Medulla oblongata (tissue), 1 donor: ENCODE data around the gene SNUPN.
"Not testable (repeated sequence)": the region's sequence is repeated elsewhere in the genome, so short reads cannot be mapped to it uniquely, and the experiment has no call there.

Experiments used
- DNase-seq: peaks from one replicate; pipeline ENCODE4 v3.0.0-alpha.2; 2015; ENCODE audit errors: extremely low spot score

SNUPN gene

DNA sequence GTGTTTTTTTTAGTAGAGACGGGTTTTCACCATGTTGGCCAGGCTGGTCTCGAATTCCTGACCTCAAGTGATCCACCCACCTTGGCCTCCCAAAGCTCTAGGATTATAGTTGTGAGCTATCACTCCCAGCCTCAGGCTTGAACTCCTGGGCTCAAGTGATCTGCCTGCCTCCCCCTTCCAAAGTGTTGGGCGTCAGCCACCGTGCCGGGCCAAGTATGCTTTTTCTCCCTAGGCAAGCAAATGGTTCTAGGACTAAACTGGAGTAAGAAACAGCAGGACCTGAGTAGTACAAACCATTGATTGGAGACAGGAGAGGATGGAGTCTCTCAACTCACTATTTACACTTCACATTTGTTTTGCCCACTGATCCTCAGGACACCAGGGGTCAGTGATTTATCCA lies 41.8 kb downstream of the SNUPN start:
- DNase-seq = no peak

DNA sequence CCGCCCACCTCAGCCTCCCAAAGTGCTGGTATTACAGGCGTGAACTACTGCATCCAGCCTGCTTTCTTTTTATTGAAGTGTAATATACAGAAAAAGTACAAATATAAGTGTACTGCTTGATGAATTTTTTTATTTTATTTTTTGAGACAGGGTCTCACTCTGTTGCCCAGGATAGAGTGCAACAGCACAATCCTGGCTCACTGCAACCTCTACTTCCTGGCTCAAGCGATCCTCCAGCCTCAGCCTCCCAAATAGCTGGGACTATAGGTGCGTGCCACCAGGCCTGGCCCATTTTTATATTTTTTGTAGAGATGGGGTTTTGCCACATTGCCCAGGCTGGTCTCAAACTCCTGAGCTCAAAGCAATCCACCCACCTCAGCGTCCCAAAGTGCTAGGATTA lies 42.6 kb downstream of the SNUPN start:
- DNase-seq = not testable (repeated sequence)

DNA sequence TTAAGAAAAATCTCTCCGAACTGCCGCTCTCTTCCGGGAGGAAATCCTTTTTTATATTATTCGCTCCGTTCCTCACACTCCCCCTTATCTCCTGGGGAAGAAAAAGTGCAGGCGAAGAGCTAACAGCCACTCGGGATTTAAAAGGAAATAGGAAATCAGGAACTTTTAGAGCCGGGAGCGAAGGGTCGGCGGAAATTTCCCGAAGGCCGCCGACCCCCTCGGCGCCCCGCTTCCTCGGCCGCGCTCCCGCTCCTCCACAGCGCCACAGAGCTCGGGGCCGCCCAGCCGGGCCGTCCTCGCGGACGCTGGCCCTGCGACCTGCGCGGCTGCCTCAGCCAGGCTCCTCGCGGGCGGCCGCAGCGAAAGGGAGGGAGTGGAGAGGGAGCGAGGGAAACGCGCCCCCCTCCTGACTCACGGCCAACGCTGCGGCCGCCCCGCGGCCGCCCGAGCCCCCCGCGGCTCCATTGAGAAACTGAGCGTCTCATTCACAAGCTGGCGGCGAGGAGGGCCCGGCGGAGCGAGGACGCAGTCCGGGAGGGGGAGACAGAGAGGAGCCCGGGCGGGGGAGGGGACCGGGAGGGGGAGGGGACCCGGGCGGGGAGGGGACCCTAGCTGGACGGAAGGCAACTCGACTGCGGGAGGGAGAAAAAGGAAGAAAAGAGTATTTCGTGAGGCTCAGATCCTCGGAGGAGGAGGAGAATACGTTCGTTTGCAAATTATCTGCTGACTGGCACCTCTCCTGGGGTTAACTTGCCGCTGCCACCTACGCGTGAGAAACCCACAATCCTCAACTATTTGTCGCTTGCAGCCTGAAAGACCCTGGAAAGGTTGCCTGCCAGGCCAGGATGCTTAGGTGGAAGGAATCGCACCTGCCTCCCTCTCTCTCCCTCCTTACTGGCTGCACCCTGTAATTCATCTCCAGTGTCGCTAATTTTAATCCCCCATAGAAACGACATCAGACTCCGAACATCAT lies 46.3 kb downstream of the SNUPN start, which contains the start of gene PTPN9:
PTPN9 (minus strand) TSS at position 368 of the 973 bp plus-strand sequence. CDS start 539 bp downstream, outside the sequence.
- DNase-seq = peak; percentile 83

- DNase-seq = peak; percentile 18
These were observed 47.2 kb downstream of the SNUPN start for GRCh38 chr15:75578173-75578947.

- peak; percentile 45 for DNase-seq
These were observed 47.9 kb downstream of the SNUPN start for GRCh38 chr15:75577401-75578172.

DNA sequence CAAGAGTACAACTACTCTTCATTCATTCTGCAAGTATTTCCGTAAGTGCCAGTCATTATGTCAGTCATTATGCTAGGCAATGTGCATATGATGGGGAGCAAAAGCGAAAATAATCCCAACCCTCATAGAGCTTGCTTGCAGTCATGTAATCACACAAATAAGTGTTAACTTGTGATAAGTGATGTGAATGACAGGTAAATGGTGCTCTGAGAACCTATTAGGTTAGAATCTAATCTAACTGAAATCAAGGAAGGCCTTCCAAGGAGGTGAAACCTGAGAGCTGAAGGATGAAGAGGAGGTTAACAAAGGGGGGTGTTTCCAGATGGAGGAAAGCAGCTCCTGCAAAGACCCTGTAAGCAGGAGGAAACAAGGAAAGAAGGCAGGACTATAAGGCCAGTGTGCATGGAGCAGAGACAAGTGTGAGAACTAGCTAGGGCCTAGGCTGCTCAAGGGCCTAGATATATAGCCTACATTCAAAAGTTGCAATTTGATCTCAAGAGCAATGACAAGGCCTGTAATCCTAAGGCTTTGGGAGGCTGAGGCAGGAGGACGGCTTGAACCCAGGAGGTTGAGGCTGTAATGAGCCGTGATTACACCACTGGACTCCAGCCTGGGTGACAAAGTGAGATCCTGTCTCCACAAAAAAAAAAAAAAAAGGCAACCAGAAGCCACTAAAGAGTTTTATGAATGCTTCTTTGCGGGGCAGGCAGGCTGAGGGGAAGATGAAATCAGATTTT lies 51.7 kb downstream of the SNUPN start:
- no peak for DNase-seq

- DNase-seq = no peak
These were observed 55.2 kb downstream of the SNUPN start for GRCh38 chr15:75570126-75570845.

- DNase-seq = no peak
These were observed 60.2 kb downstream of the SNUPN start for GRCh38 chr15:75565062-75565970.

DNA sequence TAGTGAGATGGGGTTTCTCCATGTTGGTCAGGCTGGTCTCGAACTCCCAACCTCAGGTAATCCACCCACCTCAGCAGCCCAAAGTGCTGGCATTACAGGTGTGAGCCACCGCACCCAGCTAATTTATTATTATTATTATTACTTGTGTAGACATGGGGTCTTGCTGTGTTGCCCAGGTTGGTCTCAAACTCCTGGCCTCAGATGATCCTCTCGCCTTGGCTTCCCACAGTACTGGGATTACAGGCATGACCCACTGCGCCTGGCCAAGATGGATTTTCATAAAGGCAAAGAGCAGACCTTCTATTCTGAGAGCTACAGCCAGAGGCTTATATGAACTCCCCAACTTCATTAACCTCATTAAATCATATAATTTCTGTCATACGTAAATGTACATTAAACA lies 63.6 kb downstream of the SNUPN start:
- DNase-seq = no peak

- DNase-seq = not testable (repeated sequence)
These were observed 66.2 kb downstream of the SNUPN start for GRCh38 chr15:75559360-75559759.

DNA sequence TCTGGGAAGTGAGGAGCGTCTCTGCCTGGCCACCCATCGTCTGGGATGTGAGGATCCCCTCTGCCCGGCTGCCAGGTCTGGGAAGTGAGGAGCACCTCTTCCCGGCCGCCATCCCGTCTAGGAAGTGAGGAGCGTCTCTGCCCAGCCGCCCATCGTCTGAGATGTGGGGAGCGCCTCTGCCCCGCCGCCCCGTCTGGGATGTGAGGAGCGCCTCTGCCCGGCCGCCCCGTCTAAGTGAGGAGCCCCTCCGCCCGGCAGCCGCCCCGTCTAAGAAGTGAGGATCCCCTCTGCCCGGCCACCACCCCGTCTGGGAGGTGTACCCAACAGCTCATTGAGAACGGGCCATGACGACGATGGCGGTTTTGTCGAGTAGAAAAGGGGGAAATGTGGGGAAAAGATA lies 66.6 kb downstream of the SNUPN start:
- not testable (repeated sequence) for DNase-seq

DNA sequence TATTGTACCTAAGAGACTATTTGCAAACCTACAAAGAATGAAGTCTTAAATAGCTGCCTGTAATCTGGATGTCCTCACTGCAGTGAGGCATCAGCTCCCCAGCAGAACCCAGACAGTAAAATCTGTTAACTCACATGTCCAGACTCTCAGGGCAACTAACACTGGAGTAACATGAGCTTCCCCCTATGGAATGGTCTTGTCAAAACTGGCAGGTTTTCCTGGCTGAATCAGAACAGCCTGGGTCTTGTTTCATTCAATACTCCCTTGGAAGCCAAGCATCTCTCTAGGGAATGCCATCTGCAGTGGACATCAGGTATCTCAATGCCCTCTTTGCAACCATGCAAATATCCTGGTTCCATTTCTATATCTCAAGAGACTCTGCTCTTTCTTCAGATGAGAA lies 70.8 kb downstream of the SNUPN start:
- DNase-seq = no peak

GRCh38 chr15:75553659-75554058 lies 71.9 kb downstream of the SNUPN start:
- DNase-seq = no peak

GRCh38 chr15:75551091-75551490 lies 74.4 kb downstream of the SNUPN start:
- DNase-seq = peak; percentile 15
